ENCODE data around the gene RGS9. TPM values are rescaled to one million over a fixed set of nuclear protein-coding genes. Genes with fewer than 3 reads are reported as not detected.

RGS9 gene
- total RNA-seq, 1 donor from 2014 or later = 6.5 TPM

DNA sequence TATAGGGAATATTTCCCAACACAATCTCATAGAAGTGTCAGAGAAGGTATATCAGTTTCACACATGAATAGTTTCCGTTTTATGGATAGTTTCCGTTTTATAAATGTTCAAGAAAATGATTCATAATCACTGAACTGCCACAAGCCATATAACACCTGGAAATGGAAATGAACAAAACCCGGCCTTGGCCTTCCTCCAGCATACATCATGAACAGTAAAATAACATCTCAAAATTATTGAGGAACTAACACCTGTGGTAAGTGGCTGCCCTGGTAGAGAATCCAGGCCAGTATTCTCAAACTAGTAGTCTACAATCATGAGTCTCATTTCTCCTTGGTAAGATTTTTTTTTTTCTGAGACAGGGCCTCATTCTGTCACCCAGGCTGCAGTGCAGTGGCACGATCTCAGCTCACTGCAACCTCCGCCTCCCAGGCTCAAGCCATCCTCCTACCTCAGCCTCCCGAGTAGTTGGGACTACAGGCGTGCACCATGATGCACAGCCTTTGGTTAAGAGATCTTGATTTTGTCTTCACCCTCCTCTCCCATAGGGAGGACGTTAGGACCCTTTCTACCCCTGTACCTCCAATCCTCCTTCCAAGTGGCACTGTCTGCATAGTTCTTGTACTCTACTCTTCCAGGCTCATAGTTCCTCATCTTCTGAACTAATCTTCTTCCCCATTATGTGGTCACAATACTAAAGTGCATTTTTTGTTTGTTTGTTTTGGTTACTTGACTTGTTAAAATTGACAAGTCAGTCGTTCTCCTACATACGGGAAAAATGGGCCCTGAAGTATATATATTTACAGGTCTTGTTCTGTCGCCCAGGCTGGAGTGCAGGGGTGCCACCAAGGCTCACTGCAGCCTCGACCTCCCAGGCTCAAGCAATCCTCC is 15.0 kb upstream of the RGS9 start:
- Mint-ChIP-seq H3K27ac (ENCODE audit: unreplicated experiment) (peak overlapping the region; percentile 100), H3K9me3 (ENCODE audit: unreplicated experiment) (no peaks in the 10 kb centered on the region), H3K4me3 (ENCODE audit: unreplicated experiment) (peak overlapping the region; percentile 85), H3K27me3 (ENCODE audit: unreplicated experiment) (peaks cover 9% of the 10 kb centered on the region), H3K36me3 (ENCODE audit: unreplicated experiment) (no peaks in the 10 kb centered on the region), H3K4me1 (ENCODE audit: unreplicated experiment) (peaks cover 16% of the 10 kb centered on the region)
- TF ChIP-seq CTCF (IDR thresholded peaks at IDR 0.05) = no peak
- DNase-seq (ENCODE audit: extremely low spot score, unreplicated experiment) = no peak

DNA sequence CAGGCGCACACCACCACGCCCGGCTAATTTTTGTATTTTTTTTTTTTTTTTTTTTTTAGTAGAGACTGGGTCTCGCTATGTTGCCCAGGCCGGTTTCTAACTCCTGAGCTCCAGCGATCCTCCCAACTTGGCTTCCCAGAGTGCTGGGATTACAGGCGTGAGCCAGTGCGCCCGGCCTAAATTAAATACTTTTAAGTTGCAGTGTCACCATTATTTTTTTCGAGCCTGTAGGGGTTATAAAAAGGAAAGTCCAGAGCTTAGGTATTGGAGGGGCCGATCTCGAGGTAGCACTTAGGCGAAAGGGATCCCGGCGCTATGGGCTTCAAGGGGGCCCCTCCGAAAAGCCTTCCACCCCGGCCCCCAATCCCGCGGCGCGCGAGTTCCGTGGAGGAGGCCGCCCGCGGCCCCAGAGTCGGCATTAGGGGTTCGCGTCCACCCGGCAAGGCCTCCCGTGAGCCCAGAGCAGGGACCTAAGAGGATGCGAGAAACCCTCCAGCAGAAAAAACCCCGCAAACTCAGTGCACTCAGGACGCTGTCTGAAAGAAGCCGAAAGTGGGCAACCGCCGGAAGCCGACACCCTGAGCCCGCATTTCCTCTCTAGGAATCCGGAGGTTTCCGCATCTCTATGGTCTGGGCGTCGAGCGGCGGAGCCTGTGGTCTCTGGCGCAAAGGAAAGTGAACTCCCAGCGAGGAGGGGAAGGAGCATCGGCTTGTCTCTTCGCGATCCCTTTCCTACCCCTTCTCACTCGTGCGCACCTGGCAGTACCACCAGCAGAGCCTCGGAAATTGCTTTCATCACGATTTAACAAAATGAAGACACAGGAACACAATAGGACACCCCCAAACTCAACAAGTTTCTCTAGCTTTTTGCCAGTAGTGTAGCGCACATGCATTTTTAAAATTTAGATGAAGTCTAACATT is 14.1 kb upstream of the RGS9 start:
- Mint-ChIP-seq H3K27ac (ENCODE audit: unreplicated experiment) (peak overlapping the region; percentile 100), H3K9me3 (ENCODE audit: unreplicated experiment) (no peaks in the 10 kb centered on the region), H3K4me1 (ENCODE audit: unreplicated experiment) (peaks cover 16% of the 10 kb centered on the region), H3K4me3 (ENCODE audit: unreplicated experiment) (peak overlapping the region; percentile 85), H3K36me3 (ENCODE audit: unreplicated experiment) (no peaks in the 10 kb centered on the region), H3K27me3 (ENCODE audit: unreplicated experiment) (peaks cover 5% of the 10 kb centered on the region)
- no peak for TF ChIP-seq CTCF (IDR thresholded peaks at IDR 0.05)
- peak; percentile 93 for DNase-seq (ENCODE audit: extremely low spot score, unreplicated experiment)

GRCh38 chr17:65123757-65124675 is 13.2 kb upstream of the RGS9 start:
- Mint-ChIP-seq H3K27ac (ENCODE audit: unreplicated experiment) (peak overlapping the region; percentile 100), H3K4me1 (ENCODE audit: unreplicated experiment) (peaks cover 16% of the 10 kb centered on the region), H3K36me3 (ENCODE audit: unreplicated experiment) (no peaks in the 10 kb centered on the region), H3K9me3 (ENCODE audit: unreplicated experiment) (no peaks in the 10 kb centered on the region), H3K4me3 (ENCODE audit: unreplicated experiment) (peak overlapping the region; percentile 85), H3K27me3 (ENCODE audit: unreplicated experiment) (peaks cover 10% of the 10 kb centered on the region)
- TF ChIP-seq CTCF (IDR thresholded peaks at IDR 0.05) = no peak
- DNase-seq (ENCODE audit: extremely low spot score, unreplicated experiment) = no peak

DNA sequence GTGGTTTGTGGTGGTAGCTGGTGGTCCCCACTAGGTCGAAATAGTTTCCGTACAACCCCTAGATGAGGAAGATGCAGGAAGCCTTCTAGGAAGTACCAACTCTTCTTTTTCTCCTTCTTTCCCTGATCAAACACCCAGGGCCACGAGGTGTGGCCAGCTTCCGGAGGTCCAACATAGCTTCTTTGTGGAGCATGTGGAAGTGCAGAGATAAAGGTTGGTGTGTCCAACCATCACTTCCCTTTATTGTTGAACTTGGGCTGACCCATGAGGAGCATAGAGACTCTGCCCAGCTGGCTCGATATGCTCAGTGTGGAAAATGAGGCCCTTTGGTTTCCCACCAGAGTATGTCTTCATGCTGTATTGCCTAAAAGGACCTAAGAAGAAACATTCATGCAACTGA is 6.3 kb upstream of the RGS9 start:
- no peak for TF ChIP-seq CTCF (IDR thresholded peaks at IDR 0.05)
- Mint-ChIP-seq H3K36me3 (ENCODE audit: unreplicated experiment) (no peaks in the 10 kb centered on the region), H3K9me3 (ENCODE audit: unreplicated experiment) (no peaks in the 10 kb centered on the region), H3K27ac (ENCODE audit: unreplicated experiment) (no peak overlapping the region), H3K4me1 (ENCODE audit: unreplicated experiment) (no peaks in the 10 kb centered on the region), H3K27me3 (ENCODE audit: unreplicated experiment) (peaks cover 6% of the 10 kb centered on the region), H3K4me3 (ENCODE audit: unreplicated experiment) (no peak overlapping the region)
- no peak for DNase-seq (ENCODE audit: extremely low spot score, unreplicated experiment)

Measured in osteocyte (in vitro differentiated cells).